ENCODE measurements around the gene TMEM74B. TPM values are rescaled to one million over a fixed set of nuclear protein-coding genes. Genes with fewer than 3 reads are reported as not detected.

TMEM74B gene
- total and polyA plus RNA-seq, 9 of the 15 experiments (the other 6 are each of a cell fraction or from before 2014, with no cell fraction given): 0.24 to 19.0 (median 7.5) TPM

DNA sequence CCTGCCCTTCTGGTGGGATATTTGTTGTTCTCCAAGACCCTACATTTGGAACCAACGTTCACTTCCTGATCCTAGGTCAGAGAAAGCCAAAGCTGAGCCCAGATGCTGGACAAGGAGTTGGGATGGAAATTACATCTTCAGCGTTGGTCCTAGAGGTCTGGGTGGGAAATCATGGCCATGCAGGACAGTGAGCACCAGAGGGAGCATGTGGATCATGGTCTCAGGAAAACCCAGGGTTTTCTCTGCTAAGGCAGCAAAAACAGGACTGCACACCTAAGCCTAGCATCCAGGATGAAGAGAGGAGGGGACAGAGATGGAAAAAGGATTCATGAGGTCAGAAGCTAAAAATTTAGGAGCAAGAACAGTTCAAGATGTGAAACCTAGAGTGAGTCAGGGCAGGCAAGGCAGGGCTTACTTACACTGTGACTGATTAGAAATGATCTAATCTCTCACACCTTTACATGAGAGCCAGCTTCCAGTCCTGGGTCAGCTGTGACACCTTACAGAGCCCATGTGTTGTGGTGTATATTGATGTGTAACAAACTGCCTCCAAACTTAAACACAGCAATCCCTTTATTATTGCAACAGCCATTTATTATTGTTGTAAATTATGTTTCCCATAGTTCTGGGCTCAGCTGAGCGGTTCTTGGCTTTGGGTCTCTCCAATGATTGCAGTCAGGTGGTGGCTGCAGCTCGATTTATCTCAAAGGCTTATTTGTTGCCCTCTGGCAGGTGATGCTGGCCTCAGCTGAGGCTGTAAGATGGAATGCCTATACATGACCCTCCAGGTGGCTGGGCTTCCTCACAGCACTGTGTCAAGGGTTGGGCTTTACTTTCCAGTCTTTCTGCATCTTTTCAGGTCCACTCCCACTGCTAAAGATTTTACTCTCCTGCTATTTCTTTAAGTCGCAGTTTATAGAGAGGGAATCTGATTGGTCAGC is 24.9 kb upstream of the TMEM74B start (continued):
- TF ChIP-seq, protein P1, sequence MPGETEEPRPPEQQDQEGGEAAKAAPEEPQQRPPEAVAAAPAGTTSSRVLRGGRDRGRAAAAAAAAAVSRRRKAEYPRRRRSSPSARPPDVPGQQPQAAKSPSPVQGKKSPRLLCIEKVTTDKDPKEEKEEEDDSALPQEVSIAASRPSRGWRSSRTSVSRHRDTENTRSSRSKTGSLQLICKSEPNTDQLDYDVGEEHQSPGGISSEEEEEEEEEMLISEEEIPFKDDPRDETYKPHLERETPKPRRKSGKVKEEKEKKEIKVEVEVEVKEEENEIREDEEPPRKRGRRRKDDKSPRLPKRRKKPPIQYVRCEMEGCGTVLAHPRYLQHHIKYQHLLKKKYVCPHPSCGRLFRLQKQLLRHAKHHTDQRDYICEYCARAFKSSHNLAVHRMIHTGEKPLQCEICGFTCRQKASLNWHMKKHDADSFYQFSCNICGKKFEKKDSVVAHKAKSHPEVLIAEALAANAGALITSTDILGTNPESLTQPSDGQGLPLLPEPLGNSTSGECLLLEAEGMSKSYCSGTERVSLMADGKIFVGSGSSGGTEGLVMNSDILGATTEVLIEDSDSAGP (CRISPR knock-in tag; IDR thresholded peaks at IDR 0.05): no peak
- no peak for TF ChIP-seq ZNF551 (CRISPR knock-in tag; IDR thresholded peaks at IDR 0.05)
- no peak for TF ChIP-seq KLF6 (CRISPR knock-in tag; IDR thresholded peaks at IDR 0.05; ENCODE audit: borderline replicate concordance)
- TF ChIP-seq, protein P2, sequence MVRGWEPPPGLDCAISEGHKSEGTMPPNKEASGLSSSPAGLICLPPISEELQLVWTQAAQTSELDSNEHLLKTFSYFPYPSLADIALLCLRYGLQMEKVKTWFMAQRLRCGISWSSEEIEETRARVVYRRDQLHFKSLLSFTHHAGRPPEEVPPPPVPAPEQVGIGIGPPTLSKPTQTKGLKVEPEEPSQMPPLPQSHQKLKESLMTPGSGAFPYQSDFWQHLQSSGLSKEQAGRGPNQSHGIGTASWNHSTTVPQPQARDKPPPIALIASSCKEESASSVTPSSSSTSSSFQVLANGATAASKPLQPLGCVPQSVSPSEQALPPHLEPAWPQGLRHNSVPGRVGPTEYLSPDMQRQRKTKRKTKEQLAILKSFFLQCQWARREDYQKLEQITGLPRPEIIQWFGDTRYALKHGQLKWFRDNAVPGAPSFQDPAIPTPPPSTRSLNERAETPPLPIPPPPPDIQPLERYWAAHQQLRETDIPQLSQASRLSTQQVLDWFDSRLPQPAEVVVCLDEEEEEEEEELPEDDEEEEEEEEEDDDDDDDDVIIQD (CRISPR knock-in tag; IDR thresholded peaks at IDR 0.05): no peak
- TF ChIP-seq, protein P3, sequence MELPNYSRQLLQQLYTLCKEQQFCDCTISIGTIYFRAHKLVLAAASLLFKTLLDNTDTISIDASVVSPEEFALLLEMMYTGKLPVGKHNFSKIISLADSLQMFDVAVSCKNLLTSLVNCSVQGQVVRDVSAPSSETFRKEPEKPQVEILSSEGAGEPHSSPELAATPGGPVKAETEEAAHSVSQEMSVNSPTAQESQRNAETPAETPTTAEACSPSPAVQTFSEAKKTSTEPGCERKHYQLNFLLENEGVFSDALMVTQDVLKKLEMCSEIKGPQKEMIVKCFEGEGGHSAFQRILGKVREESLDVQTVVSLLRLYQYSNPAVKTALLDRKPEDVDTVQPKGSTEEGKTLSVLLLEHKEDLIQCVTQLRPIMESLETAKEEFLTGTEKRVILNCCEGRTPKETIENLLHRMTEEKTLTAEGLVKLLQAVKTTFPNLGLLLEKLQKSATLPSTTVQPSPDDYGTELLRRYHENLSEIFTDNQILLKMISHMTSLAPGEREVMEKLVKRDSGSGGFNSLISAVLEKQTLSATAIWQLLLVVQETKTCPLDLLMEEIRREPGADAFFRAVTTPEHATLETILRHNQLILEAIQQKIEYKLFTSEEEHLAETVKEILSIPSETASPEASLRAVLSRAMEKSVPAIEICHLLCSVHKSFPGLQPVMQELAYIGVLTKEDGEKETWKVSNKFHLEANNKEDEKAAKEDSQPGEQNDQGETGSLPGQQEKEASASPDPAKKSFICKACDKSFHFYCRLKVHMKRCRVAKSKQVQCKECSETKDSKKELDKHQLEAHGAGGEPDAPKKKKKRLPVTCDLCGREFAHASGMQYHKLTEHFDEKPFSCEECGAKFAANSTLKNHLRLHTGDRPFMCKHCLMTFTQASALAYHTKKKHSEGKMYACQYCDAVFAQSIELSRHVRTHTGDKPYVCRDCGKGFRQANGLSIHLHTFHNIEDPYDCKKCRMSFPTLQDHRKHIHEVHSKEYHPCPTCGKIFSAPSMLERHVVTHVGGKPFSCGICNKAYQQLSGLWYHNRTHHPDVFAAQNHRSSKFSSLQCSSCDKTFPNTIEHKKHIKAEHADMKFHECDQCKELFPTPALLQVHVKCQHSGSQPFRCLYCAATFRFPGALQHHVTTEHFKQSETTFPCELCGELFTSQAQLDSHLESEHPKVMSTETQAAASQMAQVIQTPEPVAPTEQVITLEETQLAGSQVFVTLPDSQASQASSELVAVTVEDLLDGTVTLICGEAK (IDR thresholded peaks at IDR 0.05): no peak
- TF ChIP-seq, protein P3 (CRISPR knock-in tag; IDR thresholded peaks at IDR 0.05): no peak
- TF ChIP-seq CTBP1 (IDR thresholded peaks at IDR 0.05; ENCODE audit: borderline replicate concordance): 0 out of 2 replicates have a peak, but pooled peaks have one; percentile 11
- no peak for TF ChIP-seq TFAM (CRISPR knock-in tag; conservative IDR thresholded peaks at IDR 0.05)
- no peak for TF ChIP-seq DPF2 (IDR thresholded peaks at IDR 0.05)
- TF ChIP-seq ARID1B (IDR thresholded peaks at IDR 0.05): no peak
- TF ChIP-seq ZNF764 (CRISPR knock-in tag; IDR thresholded peaks at IDR 0.05; ENCODE audit: low read depth): no peak
- peak; percentile 50; the same call in 1 of the 2 replicates for TF ChIP-seq STAG1 (CRISPR knock-in tag; IDR thresholded peaks at IDR 0.05; ENCODE audit: borderline replicate concordance)
- no peak for TF ChIP-seq YY1 (IDR thresholded peaks at IDR 0.05; ENCODE audit: borderline replicate concordance in 1 of 3, control insufficient read depth in 1 of 3, extremely low read depth in 1 of 3, insufficient read depth in 3 of 3, insufficient read length in 1 of 3, insufficient replicate concordance in 2 of 3, low read depth in 1 of 3, low read length in 2 of 3)
- TF ChIP-seq HDAC1 (IDR thresholded peaks at IDR 0.05): no peak

All from K562 (cell line).